ENCODE data around the gene CRMP1.

The CRMP1 gene

GRCh38 chr4:5918331-5918985 lies 25.6 kb upstream of the CRMP1 start:
- H3K9me3 ChIP-seq (ENCODE audit: control insufficient read depth, low read depth, low read length) = no peaks in the 10 kb centered on the region
- H3K4me3 ChIP-seq (ENCODE audit: low read length) = no peak overlapping the region
- H3K9ac ChIP-seq (ENCODE audit: low read length) = no peak overlapping the region
- no peaks in the 10 kb centered on the region for H3K36me3 ChIP-seq (ENCODE audit: control insufficient read depth, low read depth, low read length)
- peaks cover 8% of the 10 kb centered on the region for H3K4me1 ChIP-seq (ENCODE audit: control insufficient read depth, low read depth, low read length)
- no peak overlapping the region for H3K27ac ChIP-seq (ENCODE audit: low read length)
- H3K27me3 ChIP-seq (ENCODE audit: control insufficient read depth, insufficient read depth, low read length) = no peaks in the 10 kb centered on the region

- H3K27me3 ChIP-seq (ENCODE audit: control insufficient read depth, insufficient read depth, low read length) = no peaks in the 10 kb centered on the region
- H3K4me3 ChIP-seq (ENCODE audit: low read length) = no peak overlapping the region
- H3K4me1 ChIP-seq (ENCODE audit: control insufficient read depth, low read depth, low read length) = peaks cover 15% of the 10 kb centered on the region
- H3K9ac ChIP-seq (ENCODE audit: low read length) = no peak overlapping the region
- no peak overlapping the region for H3K27ac ChIP-seq (ENCODE audit: low read length)
- H3K9me3 ChIP-seq (ENCODE audit: control insufficient read depth, low read depth, low read length) = no peaks in the 10 kb centered on the region
- no peaks in the 10 kb centered on the region for H3K36me3 ChIP-seq (ENCODE audit: control insufficient read depth, low read depth, low read length)
Observed at GRCh38 chr4:5917672-5918071, 24.8 kb upstream of the CRMP1 start.

GRCh38 chr4:5916229-5916628 lies 23.3 kb upstream of the CRMP1 start:
- peaks cover 21% of the 10 kb centered on the region for H3K4me1 ChIP-seq (ENCODE audit: control insufficient read depth, low read depth, low read length)
- H3K36me3 ChIP-seq (ENCODE audit: control insufficient read depth, low read depth, low read length) = no peaks in the 10 kb centered on the region
- no peaks in the 10 kb centered on the region for H3K9me3 ChIP-seq (ENCODE audit: control insufficient read depth, low read depth, low read length)
- no peak overlapping the region for H3K9ac ChIP-seq (ENCODE audit: low read length)
- H3K27me3 ChIP-seq (ENCODE audit: control insufficient read depth, insufficient read depth, low read length) = no peaks in the 10 kb centered on the region
- no peak overlapping the region for H3K4me3 ChIP-seq (ENCODE audit: low read length)
- no peak overlapping the region for H3K27ac ChIP-seq (ENCODE audit: low read length)

GRCh38 chr4:5913454-5913853 lies 20.6 kb upstream of the CRMP1 start:
- Histone ChIP-seq H3K4me3 (ENCODE audit: low read length) (no peak overlapping the region), H3K27me3 (ENCODE audit: control insufficient read depth, insufficient read depth, low read length) (no peaks in the 10 kb centered on the region), H3K9ac (ENCODE audit: low read length) (no peak overlapping the region), H3K27ac (ENCODE audit: low read length) (no peak overlapping the region), H3K4me1 (ENCODE audit: control insufficient read depth, low read depth, low read length) (peaks cover 19% of the 10 kb centered on the region), H3K9me3 (ENCODE audit: control insufficient read depth, low read depth, low read length) (no peaks in the 10 kb centered on the region), H3K36me3 (ENCODE audit: control insufficient read depth, low read depth, low read length) (no peaks in the 10 kb centered on the region)

GRCh38 chr4:5912614-5913019 lies 19.7 kb upstream of the CRMP1 start:
- H3K36me3 ChIP-seq (ENCODE audit: control insufficient read depth, low read depth, low read length) = no peaks in the 10 kb centered on the region
- no peaks in the 10 kb centered on the region for H3K9me3 ChIP-seq (ENCODE audit: control insufficient read depth, low read depth, low read length)
- peaks cover 19% of the 10 kb centered on the region for H3K4me1 ChIP-seq (ENCODE audit: control insufficient read depth, low read depth, low read length)
- H3K4me3 ChIP-seq (ENCODE audit: low read length) = no peak overlapping the region
- no peak overlapping the region for H3K27ac ChIP-seq (ENCODE audit: low read length)
- H3K9ac ChIP-seq (ENCODE audit: low read length) = no peak overlapping the region
- H3K27me3 ChIP-seq (ENCODE audit: control insufficient read depth, insufficient read depth, low read length) = peaks cover 6% of the 10 kb centered on the region

- Histone ChIP-seq H3K4me3 (ENCODE audit: low read length) (no peak overlapping the region), H3K27me3 (ENCODE audit: control insufficient read depth, insufficient read depth, low read length) (peaks cover 36% of the 10 kb centered on the region), H3K27ac (ENCODE audit: low read length) (no peak overlapping the region), H3K4me1 (ENCODE audit: control insufficient read depth, low read depth, low read length) (peaks cover 31% of the 10 kb centered on the region), H3K36me3 (ENCODE audit: control insufficient read depth, low read depth, low read length) (no peaks in the 10 kb centered on the region), H3K9me3 (ENCODE audit: control insufficient read depth, low read depth, low read length) (no peaks in the 10 kb centered on the region), H3K9ac (ENCODE audit: low read length) (no peak overlapping the region)
Observed at GRCh38 chr4:5908876-5909427, 16.1 kb upstream of the CRMP1 start.

GRCh38 chr4:5906191-5906590 lies 13.3 kb upstream of the CRMP1 start:
- H3K27me3 ChIP-seq (ENCODE audit: control insufficient read depth, insufficient read depth, low read length) = peaks cover 51% of the 10 kb centered on the region
- peaks cover 24% of the 10 kb centered on the region for H3K4me1 ChIP-seq (ENCODE audit: control insufficient read depth, low read depth, low read length)
- H3K9ac ChIP-seq (ENCODE audit: low read length) = no peak overlapping the region
- no peaks in the 10 kb centered on the region for H3K36me3 ChIP-seq (ENCODE audit: control insufficient read depth, low read depth, low read length)
- no peak overlapping the region for H3K27ac ChIP-seq (ENCODE audit: low read length)
- no peaks in the 10 kb centered on the region for H3K9me3 ChIP-seq (ENCODE audit: control insufficient read depth, low read depth, low read length)
- H3K4me3 ChIP-seq (ENCODE audit: low read length) = no peak overlapping the region

GRCh38 chr4:5905714-5906113 lies 12.8 kb upstream of the CRMP1 start:
- Histone ChIP-seq H3K27me3 (ENCODE audit: control insufficient read depth, insufficient read depth, low read length) (peaks cover 52% of the 10 kb centered on the region), H3K9me3 (ENCODE audit: control insufficient read depth, low read depth, low read length) (no peaks in the 10 kb centered on the region), H3K9ac (ENCODE audit: low read length) (no peak overlapping the region), H3K4me3 (ENCODE audit: low read length) (no peak overlapping the region), H3K36me3 (ENCODE audit: control insufficient read depth, low read depth, low read length) (no peaks in the 10 kb centered on the region), H3K4me1 (ENCODE audit: control insufficient read depth, low read depth, low read length) (peaks cover 24% of the 10 kb centered on the region), H3K27ac (ENCODE audit: low read length) (no peak overlapping the region)

- Histone ChIP-seq H3K27ac (ENCODE audit: low read length) (no peak overlapping the region), H3K27me3 (ENCODE audit: control insufficient read depth, insufficient read depth, low read length) (peaks cover 63% of the 10 kb centered on the region)
Observed at GRCh38 chr4:5900844-5901243, 8.0 kb upstream of the CRMP1 start.

GRCh38 chr4:5899881-5900280 lies 7.0 kb upstream of the CRMP1 start:
- H3K9ac ChIP-seq (ENCODE audit: low read length) = no peak overlapping the region
- peaks cover 69% of the 10 kb centered on the region for H3K27me3 ChIP-seq (ENCODE audit: control insufficient read depth, insufficient read depth, low read length)
- no peak overlapping the region for H3K27ac ChIP-seq (ENCODE audit: low read length)
- H3K36me3 ChIP-seq (ENCODE audit: control insufficient read depth, low read depth, low read length) = no peaks in the 10 kb centered on the region
- no peak overlapping the region for H3K4me3 ChIP-seq (ENCODE audit: low read length)
- H3K9me3 ChIP-seq (ENCODE audit: control insufficient read depth, low read depth, low read length) = no peaks in the 10 kb centered on the region
- peaks cover 11% of the 10 kb centered on the region for H3K4me1 ChIP-seq (ENCODE audit: control insufficient read depth, low read depth, low read length)

More at GRCh38 chr4:5900844-5901243, 8.0 kb upstream of the CRMP1 start:
- Histone ChIP-seq H3K9ac (ENCODE audit: low read length) (no peak overlapping the region), H3K9me3 (ENCODE audit: control insufficient read depth, low read depth, low read length) (no peaks in the 10 kb centered on the region), H3K36me3 (ENCODE audit: control insufficient read depth, low read depth, low read length) (no peaks in the 10 kb centered on the region), H3K4me3 (ENCODE audit: low read length) (no peak overlapping the region), H3K4me1 (ENCODE audit: control insufficient read depth, low read depth, low read length) (peaks cover 16% of the 10 kb centered on the region)

- Histone ChIP-seq H3K9ac (ENCODE audit: low read length) (no peak overlapping the region), H3K4me3 (ENCODE audit: low read length) (no peak overlapping the region), H3K9me3 (ENCODE audit: control insufficient read depth, low read depth, low read length) (no peaks in the 10 kb centered on the region), H3K27me3 (ENCODE audit: control insufficient read depth, insufficient read depth, low read length) (peaks cover 69% of the 10 kb centered on the region), H3K27ac (ENCODE audit: low read length) (no peak overlapping the region), H3K36me3 (ENCODE audit: control insufficient read depth, low read depth, low read length) (no peaks in the 10 kb centered on the region), H3K4me1 (ENCODE audit: control insufficient read depth, low read depth, low read length) (peaks cover 11% of the 10 kb centered on the region)
Observed at GRCh38 chr4:5899396-5899795, 6.5 kb upstream of the CRMP1 start.

GRCh38 chr4:5897674-5898073 lies 4.8 kb upstream of the CRMP1 start:
- H3K9me3 ChIP-seq (ENCODE audit: control insufficient read depth, low read depth, low read length) = no peaks in the 10 kb centered on the region
- H3K27ac ChIP-seq (ENCODE audit: low read length) = no peak overlapping the region
- H3K36me3 ChIP-seq (ENCODE audit: control insufficient read depth, low read depth, low read length) = no peaks in the 10 kb centered on the region
- no peak overlapping the region for H3K4me3 ChIP-seq (ENCODE audit: low read length)
- H3K9ac ChIP-seq (ENCODE audit: low read length) = no peak overlapping the region
- peaks cover 12% of the 10 kb centered on the region for H3K4me1 ChIP-seq (ENCODE audit: control insufficient read depth, low read depth, low read length)
- H3K27me3 ChIP-seq (ENCODE audit: control insufficient read depth, insufficient read depth, low read length) = peaks cover 73% of the 10 kb centered on the region

Data from iPS-18a (cell line).